H1 (cell line): ENCODE data around the gene ZBTB33. TPM values are rescaled to one million over a fixed set of nuclear protein-coding genes. Genes with fewer than 3 reads are reported as not detected.

ENCODE experiments used
- BRCA1 ChIP-seq: IDR thresholded peaks from 2 replicates; pipeline ENCODE4 v1.6.1; 2012; ENCODE audit warnings: low read depth, low read length, improper control_type of control experiment
- CBX5 ChIP-seq: fragments of 300-800, 300-1000 bp; sonication (generic); IDR thresholded peaks from 2 replicates; pipeline ENCODE4 v1.7.1; 2016; ENCODE audit warnings: antibody characterized with exemption, low read length, low read depth
- CEBPB ChIP-seq: IDR thresholded peaks from 2 replicates; pipeline ENCODE4 v1.6.1; 2012; ENCODE audit warnings: low read depth, low read length
- CHD2 ChIP-seq: IDR thresholded peaks from 2 replicates; pipeline ENCODE4 v1.6.1; 2012; ENCODE audit warnings: low read length, improper control_type of control experiment
- CHD7 ChIP-seq: fragments of 300-600 bp; sonication (generic); IDR thresholded peaks from 2 replicates; pipeline ENCODE4 v1.7.1; 2012; ENCODE audit warnings: low read length, moderate library complexity, mild to moderate bottlenecking, inconsistent platforms; ENCODE audit not compliant: insufficient replicate concordance
- CREB1 ChIP-seq: IDR thresholded peaks from 2 replicates; pipeline ENCODE4 v1.6.1; 2012; ENCODE audit warnings: inconsistent platforms
- NANOG ChIP-seq: IDR thresholded peaks from 2 replicates; pipeline ENCODE4 v1.6.1; 2011; ENCODE audit warnings: low read length, low read depth, mild to moderate bottlenecking, inconsistent platforms; ENCODE audit not compliant: insufficient read depth, poor library complexity, severe bottlenecking
- SAP30 ChIP-seq: fragments of 300-600 bp; sonication (generic); IDR thresholded peaks from 2 replicates; pipeline ENCODE4 v1.7.1; 2012; ENCODE audit warnings: low read length, moderate library complexity, mild to moderate bottlenecking, inconsistent platforms; ENCODE audit not compliant: insufficient read depth, insufficient replicate concordance
- SP2 ChIP-seq: IDR thresholded peaks from 2 replicates; pipeline ENCODE4 v1.6.1; 2012; ENCODE audit warnings: mild to moderate bottlenecking, low read length, inconsistent platforms
- TAF7 ChIP-seq: optimal IDR thresholded peaks from 2 replicates; pipeline ENCODE3; 2011; ENCODE audit warnings: low read depth, mild to moderate bottlenecking, inconsistent platforms, low read length, moderate library complexity, borderline replicate concordance
- YY1 ChIP-seq: IDR thresholded peaks from 2 replicates; pipeline ENCODE4 v1.6.1; 2011; ENCODE audit warnings: low read depth, mild to moderate bottlenecking, low read length
- polyA plus RNA-seq, 7 experiments: library from polyadenylated mRNA; depleted of rRNA in 3 of 7; stranded (reverse) in 5 of 7; unstranded in 2 of 7; fragments of >200 nt in 5 of 7; fragments of 200-250 nt in 2 of 7; gene quantifications; 1 replicate in 5 of 7; 2 replicates in 1 of 7; 4 replicates in 1 of 7; pipeline versions ENCODE4 v1.2.1 to v1.2.3, GENCODE V29; 2011 to 2013; ENCODE audit warnings: missing spikeins in 2 of 7, mixed read lengths in 2 of 7
- total RNA-seq: library from RNA; stranded (reverse); fragmentation: NEBNext Ultra II Directional; extraction: Animal tissue kit (Norgen Biotek cat#: 25700); gene quantifications from 2 replicates; pipeline ENCODE4 v1.2.1, GENCODE V29; 2021

Gene ZBTB33
- total and polyA plus RNA-seq, 2 of the 8 experiments (the other 6 are each of a cell fraction or from before 2014, with no cell fraction given) = 3.4 to 14.9 TPM

- no peak for TF ChIP-seq CHD7
- TF ChIP-seq SAP30 = no peak
- no peak for TF ChIP-seq CEBPB
- TF ChIP-seq BRCA1 = no peak
- TF ChIP-seq CHD2 = no peak
- no peak for TF ChIP-seq YY1
- no peak for TF ChIP-seq CREB1
- TF ChIP-seq CBX5 = no peak
- no peak for TF ChIP-seq TAF7
- TF ChIP-seq NANOG = no peak
- no peak for TF ChIP-seq SP2
These were observed 9.8 kb downstream of the ZBTB33 start (continued) for GRCh38 chrX:120260369-120260768.
